Lower lobe of right lung (tissue), 2 donors: ENCODE data around the gene GP1BB. TPM values are rescaled to one million over a fixed set of nuclear protein-coding genes. Genes with fewer than 3 reads are reported as not detected.
A peak's percentile ranks its signal among the peaks of the same experiment; 100 is the strongest.

Source experiments
- ATAC-seq, 2 donors: fragments of 200-7000 bp; cut with Tn5 transposase; one replicate each; pipeline ENCODE4 v1.9.1; 2020 to 2022; ENCODE audit warnings: mild to moderate bottlenecking in 2 of 2, moderate library complexity in 2 of 2
- DNase-seq: peaks from one replicate; pipeline ENCODE4 v3.0.0-alpha.2; 2020
- H3K27ac ChIP-seq: fragments of 200-600 bp; one replicate; pipeline ENCODE4 v1.8.0; 2022
- H3K27me3 ChIP-seq: fragments of 200-600 bp; one replicate; pipeline ENCODE4 v1.8.0; 2022; ENCODE audit warnings: low read depth
- H3K36me3 ChIP-seq: fragments of 200-600 bp; one replicate; pipeline ENCODE4 v1.8.0; 2022; ENCODE audit warnings: mild to moderate bottlenecking
- H3K4me1 ChIP-seq: fragments of 200-600 bp; one replicate; pipeline ENCODE4 v1.8.0; 2022
- H3K4me3 ChIP-seq: fragments of 200-600 bp; one replicate; pipeline ENCODE4 v1.8.0; 2022; ENCODE audit warnings: mild to moderate bottlenecking
- H3K9me3 ChIP-seq: fragments of 200-600 bp; one replicate; pipeline ENCODE4 v1.8.0; 2022
- intact Hi-C: fragments of 100-400 bp; cut with DNase I; formaldehyde crosslinking; loops from one replicate; pipeline ENCODE4 v1.11.0; 2022
- total RNA-seq: library from RNA; stranded (reverse); fragmentation: NEBNext Ultra II Directional; extraction: Animal tissue kit (Norgen Biotek cat#: 25700); gene quantifications from one replicate; pipeline ENCODE4 v1.2.1, GENCODE V29; 2021
- TF ChIP-seq, protein P1 (sequence below): fragments of 200-600 bp; IDR thresholded peaks from one replicate; pipeline ENCODE4 v1.8.0; 2022; ENCODE audit warnings: antibody characterized with exemption, mild to moderate bottlenecking
- donor health status: DM: no; HTN: yes; CAD: no; lungs with severe emphysema.

The GP1BB gene
- total RNA-seq, 1 donor from 2014 or later = 2.8 TPM

- DNase-seq (no peak), ATAC-seq (no peak)
- H3K27ac ChIP-seq = no peak overlapping the region
- H3K9me3 ChIP-seq = no peaks in the 10 kb centered on the region
- H3K4me3 ChIP-seq = no peak overlapping the region
- no peaks in the 10 kb centered on the region for H3K36me3 ChIP-seq
- intact Hi-C loops = no loop called here
- H3K4me1 ChIP-seq = no peaks in the 10 kb centered on the region
- TF ChIP-seq, protein P1, sequence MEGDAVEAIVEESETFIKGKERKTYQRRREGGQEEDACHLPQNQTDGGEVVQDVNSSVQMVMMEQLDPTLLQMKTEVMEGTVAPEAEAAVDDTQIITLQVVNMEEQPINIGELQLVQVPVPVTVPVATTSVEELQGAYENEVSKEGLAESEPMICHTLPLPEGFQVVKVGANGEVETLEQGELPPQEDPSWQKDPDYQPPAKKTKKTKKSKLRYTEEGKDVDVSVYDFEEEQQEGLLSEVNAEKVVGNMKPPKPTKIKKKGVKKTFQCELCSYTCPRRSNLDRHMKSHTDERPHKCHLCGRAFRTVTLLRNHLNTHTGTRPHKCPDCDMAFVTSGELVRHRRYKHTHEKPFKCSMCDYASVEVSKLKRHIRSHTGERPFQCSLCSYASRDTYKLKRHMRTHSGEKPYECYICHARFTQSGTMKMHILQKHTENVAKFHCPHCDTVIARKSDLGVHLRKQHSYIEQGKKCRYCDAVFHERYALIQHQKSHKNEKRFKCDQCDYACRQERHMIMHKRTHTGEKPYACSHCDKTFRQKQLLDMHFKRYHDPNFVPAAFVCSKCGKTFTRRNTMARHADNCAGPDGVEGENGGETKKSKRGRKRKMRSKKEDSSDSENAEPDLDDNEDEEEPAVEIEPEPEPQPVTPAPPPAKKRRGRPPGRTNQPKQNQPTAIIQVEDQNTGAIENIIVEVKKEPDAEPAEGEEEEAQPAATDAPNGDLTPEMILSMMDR = no peak
- peaks cover 27% of the 10 kb centered on the region for H3K27me3 ChIP-seq
Observed at GRCh38 chr22:19748139-19748538, 24.8 kb downstream of the GP1BB start.

DNA sequence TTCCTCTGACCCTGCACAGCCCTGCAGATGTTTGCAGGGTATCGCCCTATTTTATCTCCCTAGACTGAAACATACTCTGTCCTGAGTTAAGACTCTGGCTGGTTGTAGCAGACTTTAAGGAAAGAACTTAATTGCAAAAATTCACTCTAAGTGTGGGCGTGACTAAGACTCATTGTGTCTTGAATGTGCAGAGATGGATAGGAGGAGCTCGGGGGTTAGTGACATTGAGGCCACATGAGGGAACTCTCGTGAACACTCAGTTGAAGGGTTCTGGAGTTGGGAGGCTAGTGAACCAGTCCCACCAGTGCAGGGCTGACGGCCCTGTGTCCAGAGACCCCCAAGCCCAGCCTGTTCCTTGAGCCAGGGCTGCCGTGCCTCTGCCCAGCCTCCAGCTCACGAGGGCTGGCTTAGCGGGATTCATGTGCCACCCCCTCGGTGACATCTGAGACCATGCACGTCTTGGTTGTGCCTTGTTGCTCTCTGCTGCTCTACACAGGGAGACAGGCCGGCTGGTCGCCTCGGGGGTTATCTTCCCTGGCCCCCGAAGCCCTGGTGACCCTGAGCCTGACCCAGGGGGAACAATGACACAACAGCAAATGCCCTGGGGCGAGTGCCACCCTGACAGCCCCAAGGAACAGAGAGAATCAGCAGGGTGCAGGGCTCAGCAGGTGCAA, 25.8 kb downstream of the GP1BB start:
- Histone ChIP-seq H3K36me3 (no peaks in the 10 kb centered on the region), H3K9me3 (no peaks in the 10 kb centered on the region), H3K4me1 (no peaks in the 10 kb centered on the region), H3K4me3 (no peak overlapping the region), H3K27ac (no peak overlapping the region), H3K27me3 (peaks cover 36% of the 10 kb centered on the region)
- intact Hi-C loops = no loop called here
- ATAC-seq (no peak), DNase-seq (no peak)
- TF ChIP-seq, protein P1 = no peak

- intact Hi-C loops = no loop called here
- no peaks in the 10 kb centered on the region for H3K9me3 ChIP-seq
- no peak for DNase-seq
- no peaks in the 10 kb centered on the region for H3K4me1 ChIP-seq
- TF ChIP-seq, protein P1 = no peak
- no peak overlapping the region for H3K27ac ChIP-seq
- no peaks in the 10 kb centered on the region for H3K36me3 ChIP-seq
- H3K27me3 ChIP-seq = peaks cover 44% of the 10 kb centered on the region
- H3K4me3 ChIP-seq = no peak overlapping the region
- no peak for ATAC-seq
Observed at GRCh38 chr22:19749876-19750275, 26.5 kb downstream of the GP1BB start.

GRCh38 chr22:19750507-19751490, 27.5 kb downstream of the GP1BB start:
- Histone ChIP-seq H3K9me3 (no peaks in the 10 kb centered on the region), H3K36me3 (no peaks in the 10 kb centered on the region), H3K4me3 (no peak overlapping the region), H3K4me1 (peaks cover 9% of the 10 kb centered on the region), H3K27ac (no peak overlapping the region), H3K27me3 (peaks cover 53% of the 10 kb centered on the region)
- ATAC-seq (peak in 1 of 2 donors; percentile 28), DNase-seq (no peak)
- intact Hi-C loops = no loop called here
- TF ChIP-seq, protein P1 = no peak

- H3K27ac ChIP-seq = no peak overlapping the region
- no peaks in the 10 kb centered on the region for H3K9me3 ChIP-seq
- peaks cover 18% of the 10 kb centered on the region for H3K4me1 ChIP-seq
- no peak for DNase-seq
- ATAC-seq = no peak
- H3K4me3 ChIP-seq = no peak overlapping the region
- intact Hi-C loops = no loop called here
- no peaks in the 10 kb centered on the region for H3K36me3 ChIP-seq
- peaks cover 62% of the 10 kb centered on the region for H3K27me3 ChIP-seq
- TF ChIP-seq, protein P1 = no peak
Observed at GRCh38 chr22:19751497-19752245, 28.3 kb downstream of the GP1BB start.
